HepG2 (cell line): ENCODE measurements around the gene TBC1D10A. TPM values are rescaled to one million over a fixed set of nuclear protein-coding genes. Genes with fewer than 3 reads are reported as not detected.

Source experiments
- AHR ChIP-seq: IDR thresholded peaks from 2 replicates; pipeline ENCODE4 v1.6.1; 2018; ENCODE audit warnings: missing genetic modification reagents, missing compliant biosample characterization
- STAT5B ChIP-seq: sonication (generic); formaldehyde crosslinking; IDR thresholded peaks from 2 replicates; pipeline ENCODE4 v1.4.0; 2020; ENCODE audit warnings: missing genetic modification reagents
- ZNF276 ChIP-seq: sonication (generic); formaldehyde crosslinking; IDR thresholded peaks from 2 replicates; pipeline ENCODE4 v1.4.0; 2020; ENCODE audit warnings: mild to moderate bottlenecking, low read depth, missing genetic modification reagents
- ZNF281 ChIP-seq: sonication (generic); formaldehyde crosslinking; IDR thresholded peaks from 2 replicates; pipeline ENCODE4 v1.4.0; 2020; ENCODE audit warnings: missing genetic modification reagents, borderline replicate concordance
- ZNF549 ChIP-seq: sonication (generic); formaldehyde crosslinking; IDR thresholded peaks from 2 replicates; pipeline ENCODE4 v1.5.0; 2020; ENCODE audit warnings: missing genetic modification reagents
- polyA plus RNA-seq, 8 experiments: library from polyadenylated mRNA; depleted of rRNA in 3 of 8; stranded (reverse) in 7 of 8; unstranded in 1 of 8; fragments of >200 nt; fragmentation: Illumina TruSeq in 4 of 8; extraction: Trizol in 4 of 8; gene quantifications; 2 replicates each; pipeline versions ENCODE4 v1.2.1 to v1.2.3, GENCODE V29; 2011 to 2016; ENCODE audit warnings: low read depth in 4 of 8, missing spikeins in 1 of 8, mixed read lengths in 1 of 8; ENCODE audit not compliant: insufficient read depth in 1 of 8
- total RNA-seq, 5 experiments: library from RNA; depleted of rRNA; stranded (reverse); fragments of >200 nt; fragmentation: Illumina TruSeq; extraction: Trizol; gene quantifications; 2 replicates each; pipeline ENCODE4 v1.2.3, GENCODE V29; 2016; ENCODE audit warnings: low read depth in 1 of 5

TBC1D10A gene
- total and polyA plus RNA-seq, 2 of the 13 experiments (the other 11 are each of a cell fraction or from before 2014, with no cell fraction given), result 4.2 to 4.9 TPM

GRCh38 chr22:30310881-30311771 lies 15.6 kb downstream of the TBC1D10A start (continued):
- TF ChIP-seq ZNF549 (CRISPR knock-in tag) (no peak), ZNF276 (CRISPR knock-in tag) (no peak), STAT5B (no peak), AHR (CRISPR knock-in tag) (no peak), ZNF281 (CRISPR knock-in tag) (no peak)
